HG02798 (cell line): ENCODE data around the gene SDCCAG8.

Source experiments
- ATAC-seq: cut with Tn5 transposase; IDR thresholded peaks from one replicate; pipeline ENCODE4 v1.9.1; 2021; ENCODE audit warnings: mild to moderate bottlenecking; ENCODE audit not compliant: unreplicated experiment, poor library complexity

Gene SDCCAG8

DNA sequence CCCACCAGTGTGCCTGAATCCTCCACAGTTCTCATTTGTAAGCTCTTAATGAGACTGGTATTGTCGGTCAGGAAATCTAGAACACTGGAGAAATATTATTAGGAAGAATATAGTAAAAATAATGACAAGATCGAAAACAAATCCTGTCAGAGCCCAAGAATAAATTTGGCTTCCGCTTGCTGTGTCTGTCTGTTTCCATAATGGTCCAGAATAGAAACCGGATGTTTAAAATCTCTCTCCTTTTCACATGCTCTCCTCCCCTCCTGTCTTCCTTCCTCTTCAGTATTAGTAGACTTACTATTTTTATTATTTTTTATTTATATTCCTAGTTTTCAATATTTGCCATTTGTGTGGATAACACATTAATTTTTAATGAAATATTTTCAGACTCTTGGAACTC, 187.7 kb downstream of the SDCCAG8 start:
- no peak for ATAC-seq

DNA sequence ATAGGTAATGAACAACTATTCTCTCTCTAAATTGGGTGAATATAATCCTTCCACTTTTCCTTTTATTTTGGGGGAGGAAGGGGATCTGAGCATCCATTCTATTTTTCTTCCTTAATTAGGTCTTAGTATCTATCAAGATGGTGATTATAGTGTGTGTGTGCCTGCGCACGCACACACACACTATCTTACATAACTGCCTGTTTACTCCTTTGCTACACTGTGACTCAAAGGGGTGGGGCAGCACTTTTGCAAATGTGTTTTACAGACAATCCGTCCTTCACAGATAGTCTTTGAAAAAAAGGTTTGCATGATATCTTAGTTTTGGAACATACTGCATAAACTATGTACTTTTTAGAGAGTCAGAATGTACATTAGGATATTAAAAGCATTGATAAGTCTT, 191.5 kb downstream of the SDCCAG8 start:
- ATAC-seq, result no peak

DNA sequence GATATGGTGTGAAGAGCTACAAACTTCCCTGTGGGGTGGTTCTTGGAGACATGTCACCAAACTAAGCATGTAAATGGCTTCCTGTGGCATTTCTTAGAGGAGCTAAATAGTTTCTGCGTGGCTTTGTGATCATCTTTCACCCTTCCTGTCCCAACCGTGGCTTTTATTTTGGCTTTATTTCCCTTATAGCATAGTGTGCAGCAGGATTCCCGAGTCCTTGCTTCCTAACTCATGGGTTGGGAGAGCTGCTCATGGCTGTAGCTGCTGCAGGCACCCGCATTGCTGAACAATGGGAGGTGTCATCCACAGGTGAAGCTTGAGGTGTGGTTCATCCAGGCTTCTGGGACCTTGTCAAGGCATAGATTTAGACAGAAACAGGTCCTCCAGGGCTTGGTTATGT, 192.0 kb downstream of the SDCCAG8 start:
- ATAC-seq, result no peak

DNA sequence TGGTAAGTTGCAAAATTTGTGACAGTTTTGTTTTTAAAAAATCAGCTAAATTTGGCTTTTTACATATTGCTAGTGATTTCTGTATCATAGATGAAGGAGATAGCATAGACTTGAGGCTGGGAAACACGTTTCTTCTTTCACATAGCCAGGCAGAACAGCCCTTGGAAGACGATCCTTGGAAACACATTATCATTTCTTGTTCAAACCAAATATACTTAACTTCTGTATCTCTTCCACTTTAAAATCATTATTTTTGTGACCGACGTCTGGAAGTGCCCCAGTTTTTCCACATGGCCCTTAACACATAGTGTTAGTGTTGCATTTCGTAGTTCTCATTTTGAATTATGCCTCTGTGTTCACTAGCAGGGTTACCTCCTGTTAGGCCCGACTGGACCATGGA, 193.5 kb downstream of the SDCCAG8 start:
- no peak for ATAC-seq

DNA sequence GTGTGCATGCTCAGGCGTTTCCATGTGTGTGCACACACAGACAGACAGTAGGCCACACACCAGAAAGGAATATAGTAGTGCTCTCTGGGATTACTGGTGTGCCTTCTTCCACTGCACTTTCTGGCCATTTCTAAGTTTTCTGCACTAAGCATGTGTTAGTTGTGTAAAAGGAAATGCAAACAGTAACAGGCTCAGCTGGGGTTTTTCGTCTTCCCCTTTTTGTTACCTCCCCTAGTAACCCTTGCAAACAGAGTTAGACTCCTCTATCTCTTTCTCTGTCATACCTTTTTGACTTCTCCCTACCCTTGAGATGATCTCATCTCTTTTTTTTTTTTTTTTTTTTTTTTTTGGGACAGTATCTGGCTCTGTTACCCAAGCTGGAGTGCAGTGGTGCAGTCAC, 196.3 kb downstream of the SDCCAG8 start:
- no peak for ATAC-seq

DNA sequence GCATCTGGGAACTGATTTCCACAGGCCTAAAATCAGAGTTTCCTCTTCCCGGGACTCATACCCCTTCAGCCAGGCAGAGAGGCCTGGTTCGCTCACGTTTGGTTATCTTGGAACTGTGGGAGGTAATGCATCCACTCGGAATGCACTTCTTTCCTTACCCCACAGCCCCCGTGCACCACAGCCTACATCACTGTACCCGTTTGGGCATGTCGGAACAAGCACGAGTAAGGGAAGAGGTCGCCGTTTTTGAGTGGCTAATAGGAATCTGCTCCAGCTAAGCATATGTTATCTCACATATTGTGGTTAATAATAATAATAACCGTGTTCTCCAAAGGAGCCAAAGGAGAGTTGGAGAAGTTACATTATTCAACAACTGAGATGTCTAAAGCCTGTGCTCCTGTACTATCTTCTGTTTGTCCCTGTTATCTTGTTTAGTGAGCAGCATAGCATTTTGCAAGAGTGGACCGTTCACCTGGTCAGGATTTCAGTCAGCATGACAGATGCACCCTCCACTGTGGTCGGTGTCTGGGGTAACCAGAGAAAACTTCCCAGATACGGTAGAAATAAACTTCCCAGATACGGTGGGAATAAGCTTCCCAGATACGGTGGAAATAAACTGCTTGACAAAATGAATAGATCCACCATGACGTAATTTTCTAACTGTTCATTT, 198.6 kb downstream of the SDCCAG8 start:
- ATAC-seq, result no peak

DNA sequence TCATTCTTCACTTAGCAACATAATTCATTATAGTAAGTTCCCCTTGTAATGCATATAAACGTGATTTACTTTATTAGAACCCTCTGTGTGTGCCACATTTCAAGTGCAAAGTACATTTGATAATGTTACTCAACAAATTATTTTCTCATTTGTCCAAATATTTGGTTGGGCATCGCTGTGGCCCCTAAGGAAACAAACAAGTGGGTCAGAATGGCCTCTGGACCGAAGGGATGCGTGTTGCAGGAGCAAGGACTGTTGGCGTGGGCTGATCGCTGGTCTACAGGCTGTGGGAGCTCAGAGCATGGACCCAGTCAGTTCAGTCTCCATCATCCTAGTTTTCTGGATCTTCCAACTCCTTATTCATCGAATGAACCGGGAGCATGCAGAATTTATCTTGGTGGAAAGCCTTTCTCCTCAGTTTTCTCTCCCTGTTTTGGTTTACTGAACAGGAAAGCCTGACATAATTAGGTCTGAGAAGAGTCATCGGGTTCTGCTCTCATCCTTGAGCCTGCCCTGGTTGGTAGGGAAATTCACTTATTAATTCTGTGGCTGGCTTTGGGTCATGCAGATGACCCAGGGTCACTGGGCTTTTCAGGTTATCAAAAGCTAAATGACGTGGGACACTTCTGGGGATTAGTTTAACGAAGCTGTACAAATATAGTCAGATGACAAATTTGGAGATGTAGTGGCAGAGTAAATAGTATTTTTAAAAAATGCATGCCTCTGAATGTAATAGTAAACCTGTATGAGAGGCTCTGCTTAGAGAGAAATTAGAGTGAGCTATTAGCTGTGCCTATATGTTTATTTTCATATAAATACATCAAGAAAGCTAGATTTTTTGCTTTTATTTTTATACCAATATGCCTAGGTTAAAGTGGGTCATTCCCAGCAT, 200.2 kb downstream of the SDCCAG8 start:
- no peak for ATAC-seq

DNA sequence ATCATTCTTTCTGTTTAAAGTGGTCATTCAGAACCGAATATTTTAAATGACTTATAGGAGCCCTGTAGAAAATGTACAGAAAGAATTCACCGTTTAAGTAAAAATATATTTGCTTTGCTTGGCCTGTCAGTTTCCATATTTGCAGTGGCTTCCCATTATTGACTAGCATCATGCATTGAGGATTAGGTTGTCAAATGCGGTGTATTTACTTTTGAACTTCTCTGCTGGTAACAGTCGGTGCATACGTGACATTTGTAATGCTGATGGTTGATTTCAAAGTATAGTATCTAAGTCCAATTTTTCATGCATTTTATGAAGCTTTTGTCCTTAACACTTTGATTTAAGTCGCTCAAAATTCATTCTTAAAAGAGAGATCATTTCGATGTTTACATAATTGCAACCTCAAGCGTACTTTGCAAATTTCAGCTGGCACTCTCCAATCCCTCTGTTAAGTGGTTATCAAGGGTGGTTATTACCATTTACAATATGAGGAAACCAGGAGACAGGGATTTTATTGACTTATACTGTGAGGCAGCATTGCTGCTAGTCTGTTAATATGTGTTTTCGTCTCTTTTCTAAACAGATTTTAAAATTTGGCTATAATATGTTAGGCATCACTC, 201.6 kb downstream of the SDCCAG8 start:
- ATAC-seq, result no peak

DNA sequence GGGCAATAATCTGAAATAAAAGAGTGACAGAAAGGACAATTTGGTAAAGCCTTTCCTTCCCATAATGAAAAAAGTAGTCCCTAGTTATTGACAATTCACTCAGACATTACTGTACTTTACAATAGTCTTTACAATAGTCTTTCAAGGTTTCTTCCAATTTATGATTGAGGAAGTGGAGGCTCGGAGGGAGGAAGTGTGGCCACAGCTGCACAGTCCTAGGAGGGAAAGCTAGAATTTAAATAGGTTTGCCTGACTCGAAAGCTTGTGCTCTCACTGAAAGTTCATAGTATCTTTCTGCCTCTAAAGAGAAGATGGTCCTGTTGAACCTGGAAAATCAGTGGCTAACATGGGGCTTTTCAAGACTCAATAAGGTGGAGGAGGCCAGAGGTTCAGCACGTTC, 203.2 kb downstream of the SDCCAG8 start:
- ATAC-seq, result no peak

DNA sequence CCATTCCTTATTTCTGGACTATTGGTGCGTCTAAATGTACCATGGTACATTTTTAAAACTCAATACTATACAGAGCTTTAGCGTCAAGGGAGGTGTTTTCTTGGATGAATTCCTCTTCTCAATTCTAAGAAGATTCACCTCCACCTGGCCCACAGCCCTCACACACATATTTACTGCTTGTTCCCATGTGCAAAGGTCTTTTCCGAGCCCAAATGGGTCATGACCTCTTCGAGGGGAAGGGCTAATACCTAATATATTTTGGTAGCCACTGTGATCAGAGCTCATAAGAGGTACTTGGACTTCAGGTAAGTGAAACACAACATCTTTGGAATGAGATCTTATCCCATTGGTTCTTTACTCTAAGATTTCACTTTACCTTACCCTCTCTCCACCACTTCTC, 205.9 kb downstream of the SDCCAG8 start:
- no peak for ATAC-seq

DNA sequence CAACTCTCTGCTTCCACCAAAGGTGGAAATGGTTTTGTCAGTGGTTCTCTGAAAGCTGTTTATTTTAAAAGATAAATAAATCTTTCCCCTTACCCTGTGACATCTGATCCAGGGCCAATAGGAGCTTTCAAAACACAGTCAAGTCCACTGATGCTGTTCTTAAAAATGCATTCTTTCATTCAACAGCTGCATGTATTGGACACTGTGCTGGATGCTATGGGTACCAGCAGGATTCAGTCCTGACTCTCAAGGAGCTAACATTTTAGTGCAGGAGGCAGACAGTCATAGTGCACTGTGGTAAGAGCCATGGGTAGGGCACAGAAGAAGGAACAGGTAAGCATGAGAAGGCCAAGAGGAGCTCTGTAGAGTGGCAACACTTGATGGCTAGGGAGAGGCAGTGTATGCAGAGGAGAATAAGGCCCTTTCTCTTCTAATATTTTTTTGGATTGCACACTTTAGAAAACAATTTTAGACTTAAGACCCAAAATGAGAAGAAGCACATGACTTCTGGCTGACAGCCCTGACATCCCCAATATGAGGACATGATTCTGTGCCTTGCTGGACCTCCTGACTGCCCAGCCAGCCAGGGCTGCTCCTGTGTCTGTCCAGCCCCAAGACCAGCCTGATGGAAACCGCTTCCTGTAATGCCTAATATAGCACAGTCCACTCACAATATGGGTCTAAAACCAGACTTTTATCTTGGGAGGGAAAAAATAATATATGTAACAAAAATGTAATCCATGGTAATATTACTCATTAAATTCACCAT, 207.3 kb downstream of the SDCCAG8 start:
- ATAC-seq, result no peak

DNA sequence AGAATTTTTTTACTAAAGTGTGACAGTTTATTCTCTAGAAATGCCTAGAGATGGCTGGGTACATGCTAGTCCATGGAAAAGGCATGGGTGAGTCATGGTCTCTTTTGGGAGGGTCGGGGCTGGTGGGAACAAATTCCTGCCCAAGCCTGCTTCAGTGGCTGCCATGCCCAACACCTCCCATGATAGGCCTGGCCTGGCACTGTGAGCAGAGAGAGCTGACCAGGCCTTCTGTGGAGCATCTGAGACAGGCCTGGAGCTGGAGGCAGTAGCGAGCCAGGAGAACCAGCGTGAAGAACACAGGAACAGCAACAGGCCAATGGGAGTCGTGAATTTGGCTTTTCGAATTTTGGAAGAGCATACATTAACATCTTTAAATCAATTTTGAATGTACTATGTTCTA, 209.2 kb downstream of the SDCCAG8 start:
- no peak for ATAC-seq

DNA sequence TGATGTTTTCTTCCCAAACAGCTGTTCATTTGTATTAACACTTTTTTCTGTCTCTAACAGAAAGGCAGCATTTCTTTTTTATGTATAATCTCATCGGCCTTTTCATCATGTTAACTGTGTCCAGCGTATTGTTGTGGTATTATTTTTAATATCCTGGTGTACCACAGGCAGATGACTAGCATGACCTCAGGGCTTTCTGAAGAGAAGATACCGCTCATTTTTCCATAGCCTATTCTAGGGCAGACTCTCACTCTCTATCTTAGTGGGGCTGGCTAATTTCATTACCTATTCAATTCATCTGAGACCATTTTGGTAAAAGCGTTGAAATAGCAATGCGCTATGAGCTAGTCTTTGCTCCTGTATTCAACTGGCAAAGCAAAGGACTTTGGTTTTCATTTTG, 209.9 kb downstream of the SDCCAG8 start:
- ATAC-seq, result no peak

DNA sequence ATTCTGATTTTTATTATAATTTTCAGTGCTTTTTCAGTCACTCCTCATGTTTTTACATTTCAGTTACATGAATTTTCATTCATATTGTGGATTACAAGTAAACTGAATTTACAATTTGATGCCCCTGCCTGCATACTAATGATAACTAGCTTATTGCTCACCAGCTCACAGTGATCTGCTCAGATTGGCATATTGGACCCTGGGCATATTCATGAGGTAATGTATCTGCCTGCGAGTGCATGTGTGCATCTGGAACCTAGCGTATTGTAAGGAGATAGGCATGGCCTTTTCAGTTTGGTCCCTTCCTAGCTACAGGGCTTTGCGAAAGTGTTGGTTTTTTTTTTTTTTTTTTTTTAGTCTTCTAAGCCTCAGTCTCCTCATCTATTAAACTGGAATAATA, 213.7 kb downstream of the SDCCAG8 start:
- no peak for ATAC-seq

DNA sequence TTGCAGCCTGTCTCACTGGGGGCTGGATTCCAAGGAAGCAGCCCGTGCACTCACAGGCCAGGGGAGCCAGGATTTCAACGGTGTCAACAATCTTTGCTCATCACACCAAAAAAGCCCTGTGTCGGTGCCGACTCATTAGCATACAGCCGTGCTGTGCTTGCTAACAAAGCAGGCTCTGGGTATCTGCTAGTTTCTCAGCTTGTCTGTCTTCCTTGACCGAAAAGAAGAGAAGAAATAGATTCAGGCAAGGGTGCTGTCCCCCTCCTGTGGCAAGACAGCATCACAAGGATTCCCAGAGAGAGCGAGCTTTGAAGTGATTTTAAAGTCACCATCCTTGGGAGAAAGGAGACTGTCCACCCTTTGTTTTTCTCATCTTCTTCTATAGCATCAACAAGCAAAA, 214.7 kb downstream of the SDCCAG8 start:
- ATAC-seq, result no peak

DNA sequence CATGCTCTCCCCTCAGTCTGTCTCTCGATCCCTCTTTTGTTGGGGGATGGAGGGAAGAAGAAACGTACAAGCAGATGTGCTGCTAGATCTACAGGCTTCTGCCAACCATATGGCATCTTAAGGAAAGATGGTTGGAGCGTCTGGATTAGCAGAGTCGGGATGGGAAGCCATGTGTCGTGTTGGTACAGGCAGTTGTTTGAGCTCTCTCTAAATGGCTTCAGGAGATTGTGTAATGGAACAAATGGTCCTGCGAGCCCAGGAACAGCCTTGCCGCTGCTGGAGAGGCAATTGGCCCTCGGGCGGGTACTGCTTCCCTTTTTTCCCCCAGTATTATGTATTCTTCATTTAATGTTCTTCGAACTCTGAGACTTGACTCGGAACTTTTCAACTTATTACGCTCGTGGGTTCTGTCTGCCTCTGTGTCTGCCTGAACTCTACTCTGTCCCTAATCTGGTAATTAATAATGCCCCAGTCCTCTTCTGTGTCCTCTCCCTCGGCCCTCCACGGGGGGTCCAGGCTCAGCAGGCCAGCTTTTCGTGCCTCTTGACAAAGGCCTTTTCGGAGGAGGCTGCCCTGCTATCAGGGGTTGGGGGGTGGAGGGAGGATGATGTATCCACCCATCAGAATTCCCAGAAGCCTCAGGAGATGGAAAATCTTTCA, 215.3 kb downstream of the SDCCAG8 start:
- ATAC-seq, result no peak

DNA sequence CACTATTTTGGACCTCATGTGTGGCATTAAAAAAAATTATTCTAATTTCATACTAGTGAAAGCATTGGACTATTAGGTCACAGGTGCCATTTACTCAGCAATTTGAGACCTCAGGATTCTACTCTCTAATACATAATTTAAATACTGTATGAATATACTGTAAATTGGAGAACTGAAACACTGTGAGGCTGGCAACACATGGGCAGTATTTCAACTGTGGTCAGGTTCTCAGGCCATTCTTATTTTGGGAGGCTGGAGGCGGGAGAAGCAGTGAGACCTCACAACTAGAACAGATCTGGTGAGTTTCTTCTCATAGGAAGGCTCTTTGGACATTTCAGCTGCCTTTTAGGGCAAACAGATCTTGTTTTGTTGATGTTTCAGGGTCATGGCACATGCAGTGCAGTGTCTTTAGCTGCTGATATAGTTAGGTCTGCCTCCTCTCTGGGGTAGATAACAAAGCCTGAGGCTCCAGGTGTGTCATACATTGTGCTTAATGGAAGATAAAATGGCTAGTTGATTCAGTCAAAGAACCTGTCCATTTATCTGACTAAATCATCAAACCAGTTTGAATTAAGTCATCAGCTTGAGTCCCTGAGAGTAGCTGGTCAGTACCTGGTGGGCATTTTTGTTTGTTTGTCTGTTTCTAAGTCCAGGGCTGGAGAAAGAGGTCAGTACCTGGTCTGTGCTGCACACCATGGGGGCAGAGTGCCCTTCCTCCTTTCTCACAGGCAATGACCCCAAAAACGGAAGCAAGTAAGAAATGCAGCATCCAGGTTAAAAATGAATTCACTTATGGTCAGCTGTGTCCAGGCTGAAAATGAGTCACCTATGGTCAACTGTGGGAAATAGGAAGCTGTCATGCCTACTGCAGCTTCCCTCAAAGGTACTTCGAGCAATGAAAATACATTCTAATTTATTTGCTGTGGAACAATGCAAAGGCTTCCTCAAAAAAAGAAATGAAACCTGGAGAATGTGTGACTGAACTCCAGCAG, 216.2 kb downstream of the SDCCAG8 start:
- ATAC-seq, result peak; percentile 90

DNA sequence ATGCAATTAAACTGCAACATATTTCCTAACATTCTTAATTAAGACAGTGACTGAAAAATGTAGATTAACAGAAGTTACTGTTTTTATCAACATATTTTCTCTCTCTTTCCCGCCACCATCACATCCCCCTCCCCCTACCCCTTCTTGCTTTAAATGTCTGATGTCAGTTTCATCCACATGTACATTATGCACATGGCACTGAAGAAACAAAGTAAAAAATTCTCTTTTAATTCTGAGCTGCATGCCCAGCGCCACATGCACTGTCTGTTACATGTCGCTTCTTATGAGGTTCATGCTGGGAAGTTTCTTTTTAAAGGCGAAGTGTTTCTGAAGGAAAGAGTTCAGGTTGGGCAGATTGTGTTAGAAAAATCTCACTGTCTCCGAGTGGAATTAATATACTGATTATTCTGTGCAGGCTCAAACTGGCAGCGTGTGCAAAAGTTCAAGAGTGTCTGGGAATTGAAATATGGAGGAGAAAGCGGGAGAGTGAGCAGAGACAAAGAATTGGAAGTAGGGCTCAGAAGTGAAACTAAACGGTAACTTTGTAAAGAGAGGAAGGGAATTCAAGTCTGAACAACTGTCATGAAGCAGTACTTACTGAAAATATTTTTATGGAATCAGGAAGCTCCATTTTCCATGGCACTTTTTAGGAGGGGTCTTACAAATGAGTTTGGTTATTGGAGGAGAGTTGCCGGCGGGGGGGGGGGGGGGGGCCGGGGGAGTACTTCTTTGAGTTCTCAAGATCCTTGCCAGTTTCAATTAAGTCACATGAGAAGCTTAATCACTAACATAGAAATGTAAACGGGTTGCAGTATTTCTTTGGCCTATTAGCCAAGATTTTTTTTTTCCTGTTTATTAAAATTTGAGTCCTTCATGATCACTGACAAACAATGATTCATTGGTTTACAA, 217.6 kb downstream of the SDCCAG8 start:
- ATAC-seq, result no peak
